GM21619 (cell line): ENCODE results near the gene CCR8.

Experiments
- ATAC-seq: cut with Tn5 transposase; IDR thresholded peaks from one replicate; pipeline ENCODE4 v1.9.1; 2021; ENCODE audit not compliant: unreplicated experiment

CCR8 gene

GRCh38 chr3:39329493-39329892, at the start of gene CCR8:
Gene CCR8, plus strand, starts transcription at chr3:39329709. Its CDS starts 2,623 bp downstream, at chr3:39332332.
- ATAC-seq: no peak

GRCh38 chr3:39279745-39280517, 49.6 kb upstream of the CCR8 start, which contains the start of gene CX3CR1:
Gene CX3CR1, minus strand, starts transcription at chr3:39280036. Its CDS starts 13,527 bp downstream, at chr3:39266509.
- no peak for ATAC-seq

- no peak for ATAC-seq
These were observed 48.9 kb upstream of the CCR8 start for GRCh38 chr3:39280571-39280970.

- ATAC-seq: no peak
These were observed 48.0 kb upstream of the CCR8 start for GRCh38 chr3:39281533-39281932.

GRCh38 chr3:39282057-39282456, 47.5 kb upstream of the CCR8 start:
- no peak for ATAC-seq

- ATAC-seq: no peak
These were observed 45.0 kb upstream of the CCR8 start for GRCh38 chr3:39284457-39284881.

- ATAC-seq: no peak
These were observed 44.2 kb upstream of the CCR8 start for GRCh38 chr3:39285332-39285731.

GRCh38 chr3:39286771-39287170, 42.7 kb upstream of the CCR8 start:
- ATAC-seq: no peak

- ATAC-seq: no peak
These were observed 42.0 kb upstream of the CCR8 start for GRCh38 chr3:39287216-39288164.

- peak; percentile 98 for ATAC-seq
These were observed 41.2 kb upstream of the CCR8 start for GRCh38 chr3:39288300-39288808.

GRCh38 chr3:39289107-39289506, 40.4 kb upstream of the CCR8 start:
- ATAC-seq: no peak

- no peak for ATAC-seq
These were observed 39.3 kb upstream of the CCR8 start for GRCh38 chr3:39290255-39290654.

GRCh38 chr3:39291903-39292329, 37.6 kb upstream of the CCR8 start:
- no peak for ATAC-seq

- no peak for ATAC-seq
These were observed 36.5 kb upstream of the CCR8 start for GRCh38 chr3:39292961-39293360.

- no peak for ATAC-seq
These were observed 34.9 kb upstream of the CCR8 start for GRCh38 chr3:39294446-39295183.

GRCh38 chr3:39295184-39295775, 34.2 kb upstream of the CCR8 start:
- peak; percentile 85 for ATAC-seq

GRCh38 chr3:39296197-39297077, 33.1 kb upstream of the CCR8 start:
- no peak for ATAC-seq

GRCh38 chr3:39299279-39299678, 30.2 kb upstream of the CCR8 start:
- no peak for ATAC-seq

GRCh38 chr3:39302178-39302577, 27.3 kb upstream of the CCR8 start:
- no peak for ATAC-seq
